HEK293T (cell line): ENCODE measurements around the gene C3orf70.

Experiments
- CTBP1 ChIP-seq: fragments of 450-650 bp; IDR thresholded peaks from 2 replicates; pipeline ENCODE4 v1.6.1; 2016; ENCODE audit warnings: borderline replicate concordance
- NFRKB ChIP-seq: fragments of 450-650 bp; IDR thresholded peaks from 2 replicates; pipeline ENCODE4 v1.6.1; 2016; ENCODE audit warnings: mild to moderate bottlenecking, moderate library complexity
- SP1 ChIP-seq: fragments of 450-650 bp; IDR thresholded peaks from 2 replicates; pipeline ENCODE4 v1.6.1; 2017

DNA sequence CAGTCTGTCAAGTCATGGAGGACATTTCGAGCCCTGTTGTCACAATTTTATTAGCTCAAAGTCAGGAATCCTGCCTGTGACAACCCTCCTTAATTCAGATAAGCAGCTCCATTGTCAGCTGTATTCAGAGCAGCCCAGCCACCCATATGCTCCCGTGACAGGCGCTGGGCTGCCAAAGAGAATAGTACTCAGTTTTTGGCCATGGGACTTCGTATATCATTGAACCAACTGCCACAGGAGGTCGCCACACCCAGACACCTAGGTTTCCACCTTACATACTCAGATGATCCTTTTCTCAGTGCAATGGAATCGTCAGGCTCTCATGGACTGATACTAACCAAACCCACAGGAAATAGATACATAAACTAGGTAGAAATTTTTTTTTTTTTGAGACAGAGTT is 100.2 kb downstream of the C3orf70 start:
- TF ChIP-seq NFRKB (no peak), SP1 (no peak), CTBP1 (no peak)
